Left ventricle myocardium superior (tissue), 1 donor: ENCODE measurements around the gene CTIF. TPM values are rescaled to one million over a fixed set of nuclear protein-coding genes. Genes with fewer than 3 reads are reported as not detected.

ENCODE experiments used
- ATAC-seq: fragments of 200-7000 bp; cut with Tn5 transposase; one replicate; pipeline ENCODE4 v1.9.1; 2020; ENCODE audit warnings: mild to moderate bottlenecking, moderate library complexity
- DNase-seq: peaks from one replicate; pipeline ENCODE4 v3.0.0-alpha.2; 2020
- intact Hi-C: fragments of 100-400 bp; cut with micrococcal nuclease; formaldehyde crosslinking; loops from one replicate; pipeline ENCODE4 v1.11.0; 2022
- total RNA-seq: library from RNA; stranded (reverse); fragmentation: NEBNext Ultra II Directional; extraction: Animal tissue kit (Norgen Biotek cat#: 25700); gene quantifications from one replicate; pipeline ENCODE4 v1.2.1, GENCODE V29; 2021
- donor health status: DM: no; HTN: yes; CAD: no; lungs with severe emphysema.

Gene CTIF
- total RNA-seq, 1 donor from 2014 or later, result 59.9 TPM

- intact Hi-C loops, result no loop called here
- DNase-seq (no peak), ATAC-seq (no peak)
Observed at GRCh38 chr18:48530399-48531081, 8.3 kb upstream of the CTIF start.

GRCh38 chr18:48531082-48531403, 7.8 kb upstream of the CTIF start:
- intact Hi-C loops, result no loop called here
- DNase-seq (no peak), ATAC-seq (no peak)

- no peak for DNase-seq
- ATAC-seq, result no peak
- intact Hi-C loops, result no loop called here
Observed at GRCh38 chr18:48531908-48532307, 6.9 kb upstream of the CTIF start.

GRCh38 chr18:48533340-48534070, 5.3 kb upstream of the CTIF start:
- DNase-seq, result no peak
- intact Hi-C loops, result no loop called here
- ATAC-seq, result no peak

- intact Hi-C loops, result no loop called here
- ATAC-seq (no peak), DNase-seq (no peak)
Observed at GRCh38 chr18:48534364-48534763, 4.5 kb upstream of the CTIF start.

GRCh38 chr18:48535956-48536355, 2.9 kb upstream of the CTIF start:
- DNase-seq (no peak), ATAC-seq (no peak)
- intact Hi-C loops, result no loop called here

GRCh38 chr18:48536516-48536915, 2.3 kb upstream of the CTIF start:
- DNase-seq (no peak), ATAC-seq (no peak)
- intact Hi-C loops, result no loop called here

GRCh38 chr18:48539406-48540250, 797 bp downstream of the CTIF start:
- DNase-seq (peak; percentile 60), ATAC-seq (peak; percentile 37)
- intact Hi-C loops, result loop anchor here (10.0 kb wide), 2 partner anchors 55 to 65 kb away; no protein-coding TSS in a partner anchor

GRCh38 chr18:48540251-48541025, 1.6 kb downstream of the CTIF start:
- DNase-seq (peak; percentile 83), ATAC-seq (peak; percentile 72)
- intact Hi-C loops, result loop anchor here (10.0 kb wide), 2 partner anchors 56 to 64 kb away; no protein-coding TSS in a partner anchor

GRCh38 chr18:48541026-48541746, 2.4 kb downstream of the CTIF start:
- intact Hi-C loops, result loop anchor here (10.0 kb wide), 2 partner anchors 56 to 64 kb away; no protein-coding TSS in a partner anchor
- ATAC-seq (peak; percentile 77), DNase-seq (peak; percentile 90)

GRCh38 chr18:48541747-48542400, 3.0 kb downstream of the CTIF start:
- intact Hi-C loops, result loop anchor here (10.0 kb wide), 2 partner anchors 57 to 63 kb away; no protein-coding TSS in a partner anchor
- DNase-seq (no peak), ATAC-seq (no peak)

- no peak for ATAC-seq
- intact Hi-C loops, result loop anchor here (10.0 kb wide), 2 partner anchors 58 to 62 kb away; no protein-coding TSS in a partner anchor
- DNase-seq, result no peak
Observed at GRCh38 chr18:48542513-48543181, 3.8 kb downstream of the CTIF start.

GRCh38 chr18:48543228-48543627, 4.4 kb downstream of the CTIF start:
- DNase-seq (no peak), ATAC-seq (no peak)
- intact Hi-C loops, result loop anchor here (10.0 kb wide), 2 partner anchors 58 to 62 kb away; no protein-coding TSS in a partner anchor

GRCh38 chr18:48544116-48544515, 5.3 kb downstream of the CTIF start:
- intact Hi-C loops, result loop anchor here (10.0 kb wide), 2 partner anchors 59 to 61 kb away; no protein-coding TSS in a partner anchor
- DNase-seq (no peak), ATAC-seq (no peak)

- ATAC-seq, result no peak
- intact Hi-C loops, result loop anchor here (10.0 kb wide), 2 partner anchors 60 kb away; no protein-coding TSS in a partner anchor
- DNase-seq, result no peak
Observed at GRCh38 chr18:48544661-48545415, 6.0 kb downstream of the CTIF start.

GRCh38 chr18:48545757-48546321, 7.0 kb downstream of the CTIF start:
- ATAC-seq, result peak; percentile 35
- intact Hi-C loops, result loop anchor here (10.0 kb wide), 2 partner anchors 59 to 61 kb away; no protein-coding TSS in a partner anchor
- DNase-seq, result peak; percentile 77
